VCaP (cell line): ENCODE measurements around the gene IQSEC1.
A peak's percentile ranks its signal among the peaks of the same experiment; 100 is the strongest.

ENCODE experiments used
- H3K27ac ChIP-seq: fragments of 450-650 bp; 2 replicates; pipeline ENCODE4 v1.5.1; 2017
- CTCF ChIP-seq: fragments of 450-650 bp; conservative IDR thresholded peaks from 2 replicates; pipeline ENCODE4 v1.5.1; 2017; ENCODE audit warnings: mild to moderate bottlenecking, moderate library complexity

The IQSEC1 gene

GRCh38 chr3:12980596-12981290, 92.5 kb downstream of the IQSEC1 start:
- H3K27ac ChIP-seq: peak overlapping the region; percentile 94
- TF ChIP-seq CTCF: no peak

- no peak for TF ChIP-seq CTCF
- H3K27ac ChIP-seq: peak overlapping the region; percentile 94
These were observed 93.2 kb downstream of the IQSEC1 start for GRCh38 chr3:12979947-12980487.

GRCh38 chr3:12979151-12979946, 93.9 kb downstream of the IQSEC1 start:
- H3K27ac ChIP-seq: peak overlapping the region; percentile 94
- TF ChIP-seq CTCF: no peak

GRCh38 chr3:12978682-12979081, 94.5 kb downstream of the IQSEC1 start:
- no peak for TF ChIP-seq CTCF
- H3K27ac ChIP-seq: peak overlapping the region; percentile 94

GRCh38 chr3:12977117-12977808, 96.0 kb downstream of the IQSEC1 start:
- H3K27ac ChIP-seq: peak overlapping the region; percentile 94; the same call in 1 of the 2 replicates
- no peak for TF ChIP-seq CTCF

GRCh38 chr3:12975748-12976522, 97.3 kb downstream of the IQSEC1 start:
- no peak for TF ChIP-seq CTCF
- H3K27ac ChIP-seq: no peak overlapping the region
